ENCODE data around the gene GABPB2. TPM values are rescaled to one million over a fixed set of nuclear protein-coding genes. Genes with fewer than 3 reads are reported as not detected.

GABPB2 gene
- polyA plus RNA-seq, 2 of the 4 experiments (the other 2 are of a cell fraction), result 2.4 to 9.9 TPM

DNA sequence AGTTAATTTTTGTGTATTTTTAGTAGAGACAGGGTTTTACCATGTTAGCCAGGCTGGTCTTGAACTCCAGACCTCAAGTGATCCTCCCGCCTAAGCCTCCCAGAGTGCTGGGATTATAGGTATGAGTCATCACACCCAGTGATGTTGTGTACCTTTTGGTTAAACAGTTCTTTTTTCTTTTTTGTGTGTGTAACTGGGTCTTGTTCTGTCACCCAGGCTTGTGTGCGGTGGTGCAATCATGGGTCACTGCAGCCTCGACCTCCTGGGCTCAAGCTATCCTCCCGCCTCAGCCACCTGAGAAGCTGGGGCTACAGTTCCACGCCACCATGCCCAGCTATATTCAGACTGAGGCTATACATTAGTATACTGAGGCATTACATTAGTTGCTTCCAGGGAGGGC lies 37.8 kb downstream of the GABPB2 start:
- no peaks in the 10 kb centered on the region for H3K9me3 ChIP-seq
- POLR2A ChIA-PET, result interaction anchor here (0.5 kb wide), 1 partner anchor 199 kb away, joined by 3 read pairs; no protein-coding TSS in a partner anchor
- no peak overlapping the region for H3K4me2 ChIP-seq
- ATAC-seq, result no peak
- FAIRE-seq, result no peak
- CTCF ChIA-PET, result interaction anchor here (0.7 to 1.6 kb wide), 6 partner anchors 9 to 49 kb away, joined by 3 to 8 read pairs (median 4); no protein-coding TSS in a partner anchor
- TF ChIP-seq FOSL2 (IDR thresholded peaks at IDR 0.05) (no peak), FOSL2 (CRISPR knock-in tag; IDR thresholded peaks at IDR 0.05) (peak; percentile 60; the same call in 1 of the 2 replicates), CHD2 (IDR thresholded peaks at IDR 0.05; ENCODE audit: low read length, partially characterized antibody) (no peak), KDM5A (IDR thresholded peaks at IDR 0.05) (no peak), RNF2 (IDR thresholded peaks at IDR 0.05; ENCODE audit: borderline replicate concordance, low read depth) (no peak), BHLHE40 (IDR thresholded peaks at IDR 0.05; ENCODE audit: low read depth, low read length) (no peak), MAZ (IDR thresholded peaks at IDR 0.05; ENCODE audit: borderline replicate concordance, low read depth, low read length) (no peak), HOXA7 (CRISPR knock-in tag; IDR thresholded peaks at IDR 0.05) (no peak)
- DNase-seq (ENCODE audit: low read depth in 1 of 2, low spot score in 1 of 2), result no peak
- no peak overlapping the region for H3K27ac ChIP-seq
- H3K4me3 ChIP-seq, result no peak overlapping the region
- 81% methylated on average over 5 of the region's 5 CpGs for WGBS (ENCODE audit: missing lambda C conversion rate)
- peaks cover 8% of the 10 kb centered on the region; the same call in 1 of the 3 replicates for H3K4me1 ChIP-seq

GRCh38 chr1:151113877-151114276 lies 43.3 kb downstream of the GABPB2 start:
- no peak overlapping the region for H3K4me2 ChIP-seq
- CTCF ChIA-PET, result interaction anchor here (0.7 kb wide), 1 partner anchor 19 kb away, joined by 4 read pairs; no protein-coding TSS in a partner anchor
- no peaks in the 10 kb centered on the region for H3K9me3 ChIP-seq
- FAIRE-seq, result no peak
- ATAC-seq, result no peak
- TF ChIP-seq, protein P1, sequence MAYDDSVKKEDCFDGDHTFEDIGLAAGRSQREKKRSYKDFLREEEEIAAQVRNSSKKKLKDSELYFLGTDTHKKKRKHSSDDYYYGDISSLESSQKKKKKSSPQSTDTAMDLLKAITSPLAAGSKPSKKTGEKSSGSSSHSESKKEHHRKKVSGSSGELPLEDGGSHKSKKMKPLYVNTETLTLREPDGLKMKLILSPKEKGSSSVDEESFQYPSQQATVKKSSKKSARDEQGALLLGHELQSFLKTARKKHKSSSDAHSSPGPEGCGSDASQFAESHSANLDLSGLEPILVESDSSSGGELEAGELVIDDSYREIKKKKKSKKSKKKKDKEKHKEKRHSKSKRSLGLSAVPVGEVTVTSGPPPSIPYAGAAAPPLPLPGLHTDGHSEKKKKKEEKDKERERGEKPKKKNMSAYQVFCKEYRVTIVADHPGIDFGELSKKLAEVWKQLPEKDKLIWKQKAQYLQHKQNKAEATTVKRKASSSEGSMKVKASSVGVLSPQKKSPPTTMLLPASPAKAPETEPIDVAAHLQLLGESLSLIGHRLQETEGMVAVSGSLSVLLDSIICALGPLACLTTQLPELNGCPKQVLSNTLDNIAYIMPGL (CRISPR knock-in tag; IDR thresholded peaks at IDR 0.05; ENCODE audit: borderline replicate concordance), result no peak
- TF ChIP-seq PBX3 (IDR thresholded peaks at IDR 0.05) (no peak), MAFK (IDR thresholded peaks at IDR 0.05; ENCODE audit: partially characterized antibody) (no peak), MAZ (IDR thresholded peaks at IDR 0.05; ENCODE audit: borderline replicate concordance, low read depth, low read length) (no peak), CHD2 (IDR thresholded peaks at IDR 0.05; ENCODE audit: low read length, partially characterized antibody) (no peak), NPAS2 (CRISPR knock-in tag; IDR thresholded peaks at IDR 0.05; ENCODE audit: borderline replicate concordance) (no peak), CBX2 (IDR thresholded peaks at IDR 0.05; ENCODE audit: borderline replicate concordance, low read depth) (no peak), TFCP2L1 (CRISPR knock-in tag; IDR thresholded peaks at IDR 0.05) (no peak), RCOR1 (IDR thresholded peaks at IDR 0.05; ENCODE audit: low read depth, low read length) (no peak), ZC3H11A (IDR thresholded peaks at IDR 0.05) (no peak)
- TF ChIP-seq, protein P2, sequence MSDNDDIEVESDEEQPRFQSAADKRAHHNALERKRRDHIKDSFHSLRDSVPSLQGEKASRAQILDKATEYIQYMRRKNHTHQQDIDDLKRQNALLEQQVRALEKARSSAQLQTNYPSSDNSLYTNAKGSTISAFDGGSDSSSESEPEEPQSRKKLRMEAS (IDR thresholded peaks at IDR 0.05), result no peak
- TF ChIP-seq, protein P3, sequence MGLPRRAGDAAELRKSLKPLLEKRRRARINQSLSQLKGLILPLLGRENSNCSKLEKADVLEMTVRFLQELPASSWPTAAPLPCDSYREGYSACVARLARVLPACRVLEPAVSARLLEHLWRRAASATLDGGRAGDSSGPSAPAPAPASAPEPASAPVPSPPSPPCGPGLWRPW (IDR thresholded peaks at IDR 0.05), result no peak
- H3K27ac ChIP-seq, result no peak overlapping the region
- no peaks in the 10 kb centered on the region for H3K4me1 ChIP-seq
- POLR2A ChIA-PET, result no interaction called here
- no peak for DNase-seq (ENCODE audit: low read depth in 1 of 2, low spot score in 1 of 2)
- WGBS (ENCODE audit: missing lambda C conversion rate), result 90% methylated on average over 5 of the region's 5 CpGs
- H3K4me3 ChIP-seq, result no peak overlapping the region

DNA sequence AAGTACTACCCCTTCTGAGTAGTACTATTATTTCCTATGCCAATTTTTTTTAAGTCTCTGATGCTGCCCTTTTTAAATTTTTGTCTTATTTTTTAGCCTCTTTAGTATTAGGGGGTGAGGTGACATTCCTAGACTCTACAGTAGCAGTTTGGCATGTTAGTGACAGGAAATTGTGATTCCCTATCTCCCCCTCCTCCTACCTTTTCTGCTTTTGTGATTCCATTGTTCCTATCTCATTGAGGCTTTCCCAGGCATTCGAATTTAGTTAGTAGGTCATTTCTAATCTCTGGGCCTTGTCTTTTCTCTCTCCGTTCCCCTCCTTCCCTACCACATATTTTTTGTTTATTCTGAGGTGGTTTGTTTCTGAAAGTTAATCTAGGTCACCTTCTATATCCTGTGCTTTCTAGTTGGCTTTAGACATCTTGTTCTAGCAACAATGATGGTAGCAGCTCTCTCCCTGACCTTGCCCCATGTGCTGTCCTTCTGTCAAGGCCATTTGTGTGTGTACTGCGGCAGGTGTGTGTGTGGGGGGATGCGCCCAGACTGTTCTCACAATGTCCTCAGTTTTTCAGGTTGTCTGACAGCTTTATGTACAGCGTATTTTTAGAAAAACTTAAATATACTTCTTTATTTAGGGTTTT lies 54.3 kb downstream of the GABPB2 start:
- Histone ChIP-seq H3K9me3 (no peaks in the 10 kb centered on the region), H3K4me3 (no peak overlapping the region), H3K4me1 (no peaks in the 10 kb centered on the region), H3K4me2 (no peak overlapping the region), H3K27ac (no peak overlapping the region)
- POLR2A ChIA-PET, result no interaction called here
- ATAC-seq, result no peak
- DNase-seq (ENCODE audit: low read depth in 1 of 2, low spot score in 1 of 2), result no peak
- TF ChIP-seq KDM1A (IDR thresholded peaks at IDR 0.05; ENCODE audit: low read depth), result no peak
- TF ChIP-seq RCOR1 (IDR thresholded peaks at IDR 0.05; ENCODE audit: low read depth, low read length), result no peak
- TF ChIP-seq CEBPB (IDR thresholded peaks at IDR 0.05), result no peak
- TF ChIP-seq RNF2 (IDR thresholded peaks at IDR 0.05; ENCODE audit: borderline replicate concordance, low read depth), result no peak
- no peak for TF ChIP-seq ESRRA (IDR thresholded peaks at IDR 0.05; ENCODE audit: borderline replicate concordance, low read length)
- TF ChIP-seq EP300 (IDR thresholded peaks at IDR 0.05), result no peak
- TF ChIP-seq GATA3 (IDR thresholded peaks at IDR 0.05; ENCODE audit: borderline replicate concordance), result no peak
- TF ChIP-seq FOSB (CRISPR knock-in tag; IDR thresholded peaks at IDR 0.05), result no peak
- no peak for TF ChIP-seq TFCP2L1 (CRISPR knock-in tag; IDR thresholded peaks at IDR 0.05)
- no peak for TF ChIP-seq MAZ (IDR thresholded peaks at IDR 0.05; ENCODE audit: borderline replicate concordance, low read depth, low read length)
- no peak for TF ChIP-seq HOXA7 (CRISPR knock-in tag; IDR thresholded peaks at IDR 0.05)
- TF ChIP-seq, protein P3 (IDR thresholded peaks at IDR 0.05), result no peak
- no peak for FAIRE-seq
- CTCF ChIA-PET, result interaction anchor here (1.3 to 2.4 kb wide), 3 partner anchors 25 to 32 kb away, joined by 4 to 7 read pairs (median 5); partner anchors contain the start of gene TNFAIP8L2
- WGBS (ENCODE audit: missing lambda C conversion rate), result 75% methylated on average over 5 of the region's 5 CpGs

Data from A549 (cell line).